Fibroblast of villous mesenchyme (primary cell): ENCODE measurements around the gene ATP5MC2. TPM values are rescaled to one million over a fixed set of nuclear protein-coding genes. Genes with fewer than 3 reads are reported as not detected.
A peak's percentile ranks its signal among the peaks of the same experiment; 100 is the strongest.

Experiments
- DNase-seq: peaks from one replicate; pipeline ENCODE4 v3.0.0-alpha.2; 2010; ENCODE audit warnings: low read depth
- H3K4me3 ChIP-seq: 2 replicates; pipeline ENCODE4 v1.5.1; 2011; ENCODE audit warnings: low read depth, mild to moderate bottlenecking, low read length
- total RNA-seq: library from RNA; depleted of rRNA; stranded (reverse); fragments of >200 nt; gene quantifications from 2 replicates; pipeline ENCODE4 v1.2.3, GENCODE V29; 2012
- TF ChIP-seq, protein P1 (sequence below): IDR thresholded peaks from 2 replicates; pipeline ENCODE4 v1.5.1; 2012; ENCODE audit warnings: low read depth, mild to moderate bottlenecking, low read length; ENCODE audit not compliant: insufficient read depth

Gene ATP5MC2
- total RNA-seq, 1 donor: 70.8 TPM

DNA sequence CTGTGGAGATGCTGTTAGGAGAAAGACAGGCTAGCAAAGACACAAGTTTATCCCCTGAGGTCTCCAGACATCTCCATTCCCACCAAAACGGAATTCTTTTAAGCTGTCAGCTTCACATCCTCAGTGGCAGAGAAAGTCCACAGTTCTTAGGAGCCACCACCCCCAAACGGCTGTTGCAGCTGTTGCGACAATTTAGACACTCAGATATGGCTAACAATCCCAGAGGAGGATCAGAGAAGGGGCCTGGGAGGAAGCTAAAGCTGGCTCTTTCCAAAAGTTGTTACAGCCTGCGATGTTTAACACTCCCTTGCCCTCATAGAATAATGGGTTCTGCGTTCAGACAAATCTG lies 1.9 kb upstream of the ATP5MC2 start:
- TF ChIP-seq, protein P1, sequence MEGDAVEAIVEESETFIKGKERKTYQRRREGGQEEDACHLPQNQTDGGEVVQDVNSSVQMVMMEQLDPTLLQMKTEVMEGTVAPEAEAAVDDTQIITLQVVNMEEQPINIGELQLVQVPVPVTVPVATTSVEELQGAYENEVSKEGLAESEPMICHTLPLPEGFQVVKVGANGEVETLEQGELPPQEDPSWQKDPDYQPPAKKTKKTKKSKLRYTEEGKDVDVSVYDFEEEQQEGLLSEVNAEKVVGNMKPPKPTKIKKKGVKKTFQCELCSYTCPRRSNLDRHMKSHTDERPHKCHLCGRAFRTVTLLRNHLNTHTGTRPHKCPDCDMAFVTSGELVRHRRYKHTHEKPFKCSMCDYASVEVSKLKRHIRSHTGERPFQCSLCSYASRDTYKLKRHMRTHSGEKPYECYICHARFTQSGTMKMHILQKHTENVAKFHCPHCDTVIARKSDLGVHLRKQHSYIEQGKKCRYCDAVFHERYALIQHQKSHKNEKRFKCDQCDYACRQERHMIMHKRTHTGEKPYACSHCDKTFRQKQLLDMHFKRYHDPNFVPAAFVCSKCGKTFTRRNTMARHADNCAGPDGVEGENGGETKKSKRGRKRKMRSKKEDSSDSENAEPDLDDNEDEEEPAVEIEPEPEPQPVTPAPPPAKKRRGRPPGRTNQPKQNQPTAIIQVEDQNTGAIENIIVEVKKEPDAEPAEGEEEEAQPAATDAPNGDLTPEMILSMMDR: no peak
- H3K4me3 ChIP-seq: no peak overlapping the region
- DNase-seq: no peak

DNA sequence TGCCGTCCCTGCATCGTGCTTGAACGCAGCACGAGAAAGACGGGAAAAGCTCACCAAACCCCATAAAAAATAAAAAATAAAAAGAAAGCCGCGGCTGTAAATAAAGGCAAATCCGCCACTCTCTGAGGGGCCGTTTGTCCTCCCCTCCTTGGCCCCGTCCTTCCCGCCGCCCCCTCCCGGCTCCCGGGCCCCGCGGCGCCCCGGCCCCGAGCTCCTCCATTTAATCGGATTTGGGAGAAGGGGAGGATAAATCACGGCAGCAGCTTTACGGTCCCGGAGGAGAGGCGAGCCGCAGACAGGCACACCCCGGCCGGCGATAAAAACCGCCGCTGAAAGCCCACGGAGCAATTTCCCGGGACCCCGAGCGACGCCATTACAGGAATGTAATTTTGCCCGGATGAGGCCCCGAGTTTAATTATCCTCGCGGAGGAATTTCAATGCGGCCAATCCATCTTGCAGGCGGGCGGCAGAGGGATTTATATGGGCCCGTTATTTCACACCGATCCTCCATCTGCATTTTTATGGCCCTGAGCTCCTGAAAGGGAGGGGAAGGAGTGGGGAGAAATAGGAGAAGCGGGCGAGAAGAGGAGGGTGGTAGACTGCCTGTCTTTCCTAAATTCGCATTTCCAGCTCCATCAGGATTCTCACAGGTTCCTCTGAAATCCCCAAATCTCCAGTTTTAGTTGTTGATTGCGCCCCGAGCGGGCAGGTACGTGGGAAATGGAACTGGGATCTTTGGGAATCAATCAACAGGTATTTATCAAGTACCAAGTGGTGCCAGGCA lies 1.3 kb upstream of the ATP5MC2 start:
- peak; percentile 36 for DNase-seq
- TF ChIP-seq, protein P1: no peak
- H3K4me3 ChIP-seq: peak overlapping the region; percentile 30

DNA sequence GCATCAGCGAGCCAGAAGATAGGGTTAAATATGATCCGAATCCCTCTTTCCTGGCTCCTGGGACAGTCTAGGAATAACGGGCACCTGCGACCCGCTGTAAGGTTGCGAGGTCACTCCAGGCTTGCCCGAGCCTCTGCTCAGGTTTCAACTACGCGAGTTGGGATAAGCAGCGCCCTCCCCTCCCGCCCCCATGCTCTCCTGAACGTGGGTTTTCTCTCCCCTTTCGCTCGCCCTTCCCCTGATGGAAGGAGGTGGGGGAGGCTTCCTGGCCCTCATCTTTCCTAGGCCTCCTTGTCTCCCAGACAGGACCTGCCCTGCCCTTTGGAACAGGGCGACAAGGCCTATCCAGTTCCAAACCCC lies 753 bp upstream of the ATP5MC2 start:
- TF ChIP-seq, protein P1: no peak
- peak overlapping the region; percentile 30 for H3K4me3 ChIP-seq
- no peak for DNase-seq

DNA sequence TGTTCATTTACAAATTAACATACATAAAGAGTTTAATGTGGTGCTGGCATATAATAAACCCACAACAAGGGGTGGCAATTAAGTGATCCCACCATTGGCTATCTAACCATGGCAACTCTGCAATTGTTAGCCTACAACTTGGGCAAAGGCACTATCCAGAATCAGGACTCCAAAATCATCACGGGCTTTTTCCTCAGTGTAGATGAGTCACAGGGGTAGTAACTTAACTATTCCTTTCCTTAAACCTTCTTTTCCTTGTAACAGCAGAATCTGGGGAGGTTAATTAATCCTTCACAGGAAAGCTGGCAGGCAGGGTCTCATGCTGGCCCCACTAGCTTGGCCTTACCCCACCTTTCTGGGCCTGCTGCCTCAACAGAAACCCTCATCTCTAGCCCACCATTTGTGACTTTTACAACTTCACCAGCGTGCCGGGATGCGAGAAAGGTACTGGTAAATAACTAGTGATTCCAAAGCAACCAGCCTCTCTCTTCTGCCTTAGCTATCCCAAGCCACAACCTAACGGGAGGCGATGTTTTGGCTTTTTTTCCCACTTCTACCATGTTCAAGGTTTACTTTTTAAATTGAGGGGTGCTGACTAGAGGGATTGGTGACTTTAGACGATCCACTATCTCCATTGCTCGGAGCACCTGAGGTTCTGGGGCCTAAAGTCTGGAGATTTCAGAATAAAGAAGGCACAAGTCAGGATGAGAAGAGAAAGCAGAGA lies 744 bp downstream of the ATP5MC2 start:
- peak; percentile 16 for DNase-seq
- TF ChIP-seq, protein P1: no peak
- peak overlapping the region; percentile 75 for H3K4me3 ChIP-seq

DNA sequence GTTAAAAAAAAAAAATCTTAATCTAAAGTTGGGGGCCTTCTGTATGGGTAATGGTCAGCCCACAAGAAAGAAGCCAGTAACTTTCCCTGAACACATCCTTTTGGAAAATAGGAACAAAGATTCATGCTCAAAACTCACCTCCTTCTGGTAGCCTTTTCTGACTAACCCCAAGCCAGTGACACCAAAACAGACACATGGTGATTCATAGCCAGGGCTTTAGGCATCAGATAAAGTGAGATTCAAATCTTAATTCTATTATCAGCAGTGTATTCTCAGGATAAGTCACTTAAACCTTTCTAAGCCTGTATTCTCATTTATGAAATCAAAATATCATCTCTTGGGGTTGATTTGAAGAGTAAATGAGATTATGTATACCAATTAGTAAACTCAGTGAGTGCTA lies 4.9 kb downstream of the ATP5MC2 start:
- no peak overlapping the region for H3K4me3 ChIP-seq
- no peak for DNase-seq
- TF ChIP-seq, protein P1: no peak

DNA sequence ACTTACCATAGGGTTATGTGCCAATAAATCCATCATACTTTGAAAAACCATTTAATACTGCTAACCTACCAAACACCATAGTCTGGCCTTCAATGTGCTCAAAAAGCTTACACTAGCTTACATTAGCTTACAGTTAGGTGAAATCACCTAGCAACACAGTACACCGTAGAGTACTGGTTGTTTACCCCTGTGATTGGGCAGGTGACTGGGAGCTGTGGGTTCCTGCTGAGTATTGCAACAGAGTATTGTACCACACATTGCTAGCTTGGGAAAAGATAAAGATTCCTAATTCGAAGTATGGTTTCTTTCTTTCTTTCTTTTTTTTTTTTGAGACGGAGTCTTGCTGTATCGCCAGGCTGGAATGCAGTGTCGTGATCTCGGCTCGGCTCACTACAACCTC lies 5.6 kb downstream of the ATP5MC2 start:
- TF ChIP-seq, protein P1: no peak

More for the DNA sequence above, 5.6 kb downstream of the ATP5MC2 start:
- DNase-seq: no peak
- no peak overlapping the region for H3K4me3 ChIP-seq
